Glutamatergic neuron (in vitro differentiated cells): Measurements from ENCODE around the gene MAP3K10. TPM values are rescaled to one million over a fixed set of nuclear protein-coding genes. Genes with fewer than 3 reads are reported as not detected.

Experiments
- DNase-seq: peaks from one replicate; pipeline ENCODE4 v3.0.0; 2022
- H3K27ac Mint-ChIP-seq: one replicate; pipeline ENCODE4 v1.8.0; 2020; ENCODE audit warnings: mild to moderate bottlenecking, mixed read lengths, inconsistent platforms; ENCODE audit not compliant: unreplicated experiment
- H3K27me3 Mint-ChIP-seq: one replicate; pipeline ENCODE4 v1.8.0; 2020; ENCODE audit warnings: mild to moderate bottlenecking, moderate library complexity, mixed read lengths, inconsistent platforms; ENCODE audit not compliant: unreplicated experiment
- H3K36me3 Mint-ChIP-seq: one replicate; pipeline ENCODE4 v1.8.0; 2020; ENCODE audit warnings: mild to moderate bottlenecking, mixed read lengths, inconsistent platforms; ENCODE audit not compliant: unreplicated experiment
- H3K4me1 Mint-ChIP-seq: one replicate; pipeline ENCODE4 v1.8.0; 2020; ENCODE audit warnings: mild to moderate bottlenecking, low read depth, mixed read lengths, inconsistent platforms; ENCODE audit not compliant: unreplicated experiment
- H3K4me3 Mint-ChIP-seq: one replicate; pipeline ENCODE4 v1.8.0; 2020; ENCODE audit warnings: mild to moderate bottlenecking, mixed read lengths, inconsistent platforms; ENCODE audit not compliant: unreplicated experiment
- H3K9me3 Mint-ChIP-seq: one replicate; pipeline ENCODE4 v1.8.0; 2020; ENCODE audit warnings: mild to moderate bottlenecking, moderate library complexity, mixed read lengths, inconsistent platforms; ENCODE audit not compliant: unreplicated experiment
- CTCF ChIP-seq: fragments of 200-600 bp; sonication (generic); IDR thresholded peaks from one replicate; pipeline ENCODE4 v1.5.0; 2021; ENCODE audit not compliant: partially characterized antibody, unreplicated experiment
- total RNA-seq: library from RNA; stranded (reverse); fragmentation: NEBNext Ultra II Directional; extraction: Animal tissue kit (Norgen Biotek cat#: 25700); gene quantifications from one replicate; pipeline ENCODE4 v1.2.1, GENCODE V29; 2021; ENCODE audit not compliant: unreplicated experiment

MAP3K10 gene
- total RNA-seq, 1 donor from 2014 or later, result 66.9 TPM

- TF ChIP-seq CTCF, result no peak
- Mint-ChIP-seq H3K27me3 (no peaks in the 10 kb centered on the region), H3K36me3 (no peaks in the 10 kb centered on the region), H3K9me3 (no peaks in the 10 kb centered on the region), H3K27ac (no peak overlapping the region), H3K4me1 (no peaks in the 10 kb centered on the region), H3K4me3 (no peak overlapping the region)
- DNase-seq, result no peak
Measured at GRCh38 chr19:40150170-40150569, 41.1 kb upstream of the MAP3K10 start.

GRCh38 chr19:40154121-40154680 is 37.0 kb upstream of the MAP3K10 start:
- no peaks in the 10 kb centered on the region for H3K27me3 Mint-ChIP-seq

GRCh38 chr19:40155749-40156265 is 35.4 kb upstream of the MAP3K10 start:
- TF ChIP-seq CTCF, result no peak
- H3K27ac Mint-ChIP-seq, result no peak overlapping the region
- DNase-seq, result no peak
- H3K36me3 Mint-ChIP-seq, result no peaks in the 10 kb centered on the region
- H3K27me3 Mint-ChIP-seq, result no peaks in the 10 kb centered on the region
- peaks cover 3% of the 10 kb centered on the region for H3K9me3 Mint-ChIP-seq
- no peaks in the 10 kb centered on the region for H3K4me1 Mint-ChIP-seq
- H3K4me3 Mint-ChIP-seq, result no peak overlapping the region

More at GRCh38 chr19:40154121-40154680, 37.0 kb upstream of the MAP3K10 start:
- Mint-ChIP-seq H3K9me3 (peaks cover 3% of the 10 kb centered on the region), H3K36me3 (no peaks in the 10 kb centered on the region), H3K27ac (no peak overlapping the region), H3K4me1 (no peaks in the 10 kb centered on the region), H3K4me3 (no peak overlapping the region)
- no peak for TF ChIP-seq CTCF
- DNase-seq, result no peak

GRCh38 chr19:40157059-40157458 is 34.2 kb upstream of the MAP3K10 start:
- no peaks in the 10 kb centered on the region for H3K4me1 Mint-ChIP-seq
- no peaks in the 10 kb centered on the region for H3K36me3 Mint-ChIP-seq
- no peak for TF ChIP-seq CTCF
- H3K27me3 Mint-ChIP-seq, result no peaks in the 10 kb centered on the region
- no peak overlapping the region for H3K27ac Mint-ChIP-seq
- no peak for DNase-seq
- H3K9me3 Mint-ChIP-seq, result peaks cover 3% of the 10 kb centered on the region
- H3K4me3 Mint-ChIP-seq, result no peak overlapping the region

GRCh38 chr19:40159744-40160143 is 31.5 kb upstream of the MAP3K10 start:
- no peak for TF ChIP-seq CTCF
- peaks cover 3% of the 10 kb centered on the region for H3K9me3 Mint-ChIP-seq
- H3K4me3 Mint-ChIP-seq, result no peak overlapping the region
- H3K27me3 Mint-ChIP-seq, result peaks cover 4% of the 10 kb centered on the region
- H3K36me3 Mint-ChIP-seq, result no peaks in the 10 kb centered on the region
- H3K27ac Mint-ChIP-seq, result no peak overlapping the region
- no peak for DNase-seq
- H3K4me1 Mint-ChIP-seq, result no peaks in the 10 kb centered on the region
